H1 (cell line): ENCODE results near the gene RAPGEF1. TPM values are rescaled to one million over a fixed set of nuclear protein-coding genes. Genes with fewer than 3 reads are reported as not detected.

ENCODE experiments used
- POLR2A ChIP-seq, 2 experiments: IDR thresholded peaks; 1 replicate in 1 of 2; 2 replicates in 1 of 2; pipeline ENCODE4 v1.6.1; 2011; ENCODE audit warnings: low read depth in 2 of 2, low read length in 2 of 2, mild to moderate bottlenecking in 2 of 2; ENCODE audit errors: control extremely low read depth in 1 of 2
- SUZ12 ChIP-seq: fragments of 200-600 bp; sonication (generic); IDR thresholded peaks from 2 replicates; pipeline ENCODE4 v1.6.1; 2012; ENCODE audit warnings: mild to moderate bottlenecking, inconsistent platforms, low read length, moderate library complexity, mixed read lengths
- TBP ChIP-seq: IDR thresholded peaks from 2 replicates; pipeline ENCODE4 v1.6.1; 2011; ENCODE audit warnings: low read depth, low read length, improper control_type of control experiment
- polyA plus RNA-seq, 7 experiments: library from polyadenylated mRNA; depleted of rRNA in 3 of 7; stranded (reverse) in 5 of 7; unstranded in 2 of 7; fragments of >200 nt in 5 of 7; fragments of 200-250 nt in 2 of 7; gene quantifications; 1 replicate in 5 of 7; 2 replicates in 1 of 7; 4 replicates in 1 of 7; pipeline versions ENCODE4 v1.2.1 to v1.2.3, GENCODE V29; 2011 to 2013; ENCODE audit warnings: missing spikeins in 2 of 7, mixed read lengths in 2 of 7
- total RNA-seq: library from RNA; stranded (reverse); fragmentation: NEBNext Ultra II Directional; extraction: Animal tissue kit (Norgen Biotek cat#: 25700); gene quantifications from 2 replicates; pipeline ENCODE4 v1.2.1, GENCODE V29; 2021

RAPGEF1 gene
- total and polyA plus RNA-seq, 2 of the 8 experiments (the other 6 are each of a cell fraction or from before 2014, with no cell fraction given): 29.7 to 78.9 TPM

DNA sequence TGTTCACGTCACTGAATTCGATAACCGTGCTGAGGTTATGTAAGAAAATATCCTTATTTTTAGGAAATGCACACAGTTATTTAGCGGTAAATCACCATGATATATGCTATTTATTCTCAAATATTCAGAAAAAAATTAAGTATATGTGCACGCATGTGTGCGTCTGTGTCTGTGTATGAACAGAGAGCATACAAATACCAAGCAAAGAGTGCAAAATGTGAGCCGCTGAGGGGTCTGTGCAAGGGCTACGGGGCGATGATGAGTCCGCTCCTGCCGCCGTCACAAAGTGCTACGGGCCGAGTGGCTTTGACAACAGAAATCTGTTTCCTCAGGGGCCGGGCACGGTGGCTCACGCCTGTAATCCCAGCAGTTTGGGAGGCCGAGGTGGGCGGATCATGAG lies 201.9 kb downstream of the RAPGEF1 start (continued):
- TF ChIP-seq TBP (no peak), POLR2A (IDR thresholded peaks at IDR 0.05; ENCODE audit: control extremely low read depth in 1 of 2, low read depth in 2 of 2, low read length in 2 of 2) (no peak), SUZ12 (no peak)
- TF ChIP-seq, all 59 proteins: peak for 0
